B cell (primary cell): ENCODE data around the gene WDR12.

Experiments used
- EZH2 ChIP-seq: IDR thresholded peaks from 2 replicates; pipeline ENCODE4 v1.6.1; 2012; ENCODE audit warnings: borderline replicate concordance, low read depth, mild to moderate bottlenecking, moderate library complexity, low read length; ENCODE audit not compliant: insufficient read depth, poor library complexity, severe bottlenecking
- TF ChIP-seq, protein P1 (sequence below): fragments of 200-600 bp; IDR thresholded peaks from one replicate; pipeline ENCODE4 v1.8.0; 2022; ENCODE audit warnings: antibody characterized with exemption, mild to moderate bottlenecking

DNA sequence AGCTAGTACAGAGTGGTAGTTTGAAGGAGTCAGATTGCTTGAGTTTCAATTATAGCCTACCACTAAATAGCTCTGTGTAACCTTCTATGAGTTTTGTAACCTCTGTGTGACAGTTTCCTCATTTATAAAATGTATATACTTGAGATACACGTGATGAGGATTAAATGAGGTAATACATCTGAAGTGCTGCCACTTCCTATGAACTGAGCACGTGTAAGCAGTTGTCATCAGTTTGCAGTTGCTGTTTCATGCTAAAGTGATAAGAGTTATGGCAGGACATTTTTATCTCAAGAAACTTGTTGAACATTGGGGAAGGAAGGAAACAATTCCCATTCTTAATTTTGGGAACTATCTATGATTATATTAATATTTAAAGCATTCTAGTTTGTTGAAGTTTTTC, 39.1 kb upstream of the WDR12 start:
- TF ChIP-seq, protein P1, sequence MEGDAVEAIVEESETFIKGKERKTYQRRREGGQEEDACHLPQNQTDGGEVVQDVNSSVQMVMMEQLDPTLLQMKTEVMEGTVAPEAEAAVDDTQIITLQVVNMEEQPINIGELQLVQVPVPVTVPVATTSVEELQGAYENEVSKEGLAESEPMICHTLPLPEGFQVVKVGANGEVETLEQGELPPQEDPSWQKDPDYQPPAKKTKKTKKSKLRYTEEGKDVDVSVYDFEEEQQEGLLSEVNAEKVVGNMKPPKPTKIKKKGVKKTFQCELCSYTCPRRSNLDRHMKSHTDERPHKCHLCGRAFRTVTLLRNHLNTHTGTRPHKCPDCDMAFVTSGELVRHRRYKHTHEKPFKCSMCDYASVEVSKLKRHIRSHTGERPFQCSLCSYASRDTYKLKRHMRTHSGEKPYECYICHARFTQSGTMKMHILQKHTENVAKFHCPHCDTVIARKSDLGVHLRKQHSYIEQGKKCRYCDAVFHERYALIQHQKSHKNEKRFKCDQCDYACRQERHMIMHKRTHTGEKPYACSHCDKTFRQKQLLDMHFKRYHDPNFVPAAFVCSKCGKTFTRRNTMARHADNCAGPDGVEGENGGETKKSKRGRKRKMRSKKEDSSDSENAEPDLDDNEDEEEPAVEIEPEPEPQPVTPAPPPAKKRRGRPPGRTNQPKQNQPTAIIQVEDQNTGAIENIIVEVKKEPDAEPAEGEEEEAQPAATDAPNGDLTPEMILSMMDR: no peak
- TF ChIP-seq EZH2: no peak
